HEK293T (cell line): Measurements from ENCODE around the gene TMEM273.

ENCODE experiments used
- ARNT ChIP-seq: fragments of 450-650 bp; IDR thresholded peaks from 2 replicates; pipeline ENCODE4 v1.6.1; 2017; ENCODE audit warnings: mild to moderate bottlenecking
- BHLHE40 ChIP-seq: fragments of 450-650 bp; IDR thresholded peaks from 2 replicates; pipeline ENCODE4 v1.6.1; 2016; ENCODE audit warnings: mild to moderate bottlenecking, moderate library complexity, borderline replicate concordance
- CTBP1 ChIP-seq: fragments of 450-650 bp; IDR thresholded peaks from 2 replicates; pipeline ENCODE4 v1.6.1; 2016; ENCODE audit warnings: borderline replicate concordance
- ELF4 ChIP-seq: fragments of 450-650 bp; IDR thresholded peaks from 2 replicates; pipeline ENCODE4 v1.6.1; 2017; ENCODE audit warnings: antibody characterized with exemption
- FOXA1 ChIP-seq: fragments of 450-650 bp; IDR thresholded peaks from 2 replicates; pipeline ENCODE4 v1.6.1; 2016; ENCODE audit warnings: mild to moderate bottlenecking
- FOXK2 ChIP-seq: fragments of 450-650 bp; IDR thresholded peaks from 2 replicates; pipeline ENCODE4 v1.6.1; 2016; ENCODE audit warnings: mild to moderate bottlenecking
- FOXM1 ChIP-seq: fragments of 450-650 bp; IDR thresholded peaks from 2 replicates; pipeline ENCODE4 v1.6.1; 2017; ENCODE audit warnings: mild to moderate bottlenecking, borderline replicate concordance
- HDGF ChIP-seq: fragments of 450-650 bp; IDR thresholded peaks from 2 replicates; pipeline ENCODE4 v1.6.1; 2017; ENCODE audit warnings: antibody characterized with exemption, borderline replicate concordance
- L3MBTL2 ChIP-seq: fragments of 450-650 bp; conservative IDR thresholded peaks from 2 replicates; pipeline ENCODE4 v1.6.1; 2016; ENCODE audit warnings: mild to moderate bottlenecking
- LEF1 ChIP-seq: fragments of 450-650 bp; IDR thresholded peaks from 2 replicates; pipeline ENCODE4 v1.6.1; 2017; ENCODE audit warnings: mild to moderate bottlenecking, borderline replicate concordance
- NFRKB ChIP-seq: fragments of 450-650 bp; IDR thresholded peaks from 2 replicates; pipeline ENCODE4 v1.6.1; 2016; ENCODE audit warnings: mild to moderate bottlenecking, moderate library complexity
- PKNOX1 ChIP-seq: fragments of 450-650 bp; IDR thresholded peaks from 2 replicates; pipeline ENCODE4 v1.6.1; 2016
- SUZ12 ChIP-seq: fragments of 450-650 bp; IDR thresholded peaks from 2 replicates; pipeline ENCODE4 v1.6.1; 2016; ENCODE audit warnings: mild to moderate bottlenecking

- TF ChIP-seq NFRKB (no peak), PKNOX1 (no peak), CTBP1 (no peak), BHLHE40 (no peak), L3MBTL2 (no peak), FOXK2 (no peak), HDGF (no peak), FOXM1 (no peak), SUZ12 (no peak), ELF4 (no peak), FOXA1 (no peak), ARNT (no peak), LEF1 (no peak)
Measured at GRCh38 chr10:49144058-49144720, 44.0 kb downstream of the TMEM273 start.
